Body of pancreas (tissue), 4 donors: ENCODE measurements around the gene CENATAC. TPM values are rescaled to one million over a fixed set of nuclear protein-coding genes. Genes with fewer than 3 reads are reported as not detected.

Experiments used
- ATAC-seq: fragments of 150-250 bp; one replicate; pipeline ENCODE4 v1.9.1; 2016
- DNase-seq, 4 donors: peaks; one replicate each; pipeline ENCODE4 v3.0.0-alpha.2; 2019
- H3K27ac ChIP-seq, 4 donors: fragments of 200-600 bp; sonication (generic); 1 replicate in 3 of 4; 2 replicates in 1 of 4; pipeline versions ENCODE4 v1.5.1 to v1.6.1; 2016 to 2019; ENCODE audit warnings: mild to moderate bottlenecking in 1 of 4, mixed read lengths in 1 of 4, moderate library complexity in 1 of 4
- H3K27me3 ChIP-seq, 2 donors: fragments of 200-600 bp; sonication (generic); one replicate each; pipeline ENCODE4 v1.6.0; 2016; ENCODE audit warnings: mild to moderate bottlenecking in 1 of 2
- H3K36me3 ChIP-seq, 2 donors: fragments of 200-600 bp; sonication (generic); replicated peaks in 1 of 2; 2 replicates each; pipeline ENCODE4 v1.5.1; 2016; ENCODE audit warnings: low read depth in 2 of 2; ENCODE audit not compliant: insufficient read depth in 1 of 2
- H3K4me1 ChIP-seq: fragments of 200-600 bp; sonication (generic); one replicate; pipeline ENCODE4 v1.6.0; 2016
- H3K4me3 ChIP-seq, 2 donors: fragments of 200-600 bp; sonication (generic); 1 replicate in 1 of 2; 2 replicates in 1 of 2; pipeline ENCODE4 v1.5.1; 2016 to 2019
- H3K9me3 ChIP-seq, 3 donors: fragments of 200-600 bp; sonication (generic); 1 replicate in 2 of 3; 2 replicates in 1 of 3; pipeline ENCODE4 v1.5.1; 2016
- POLR2A ChIP-seq, 3 donors: fragments of 450-650 bp; IDR thresholded peaks; one replicate each; pipeline ENCODE4 v1.6.1; 2016; ENCODE audit warnings: antibody characterized with exemption in 3 of 3, mild to moderate bottlenecking in 2 of 3
- WGBS, 2 donors: methylation state at CpG; one replicate each; pipeline ENCODE4 v1.1.5; 2017; 5-methylcytosine and 5-hydroxymethylcytosine counted together
- intact Hi-C: fragments of 100-400 bp; cut with DNase I; formaldehyde crosslinking; loops from one replicate; pipeline ENCODE4 v1.15.1; 2023
- total RNA-seq, 2 donors: library from RNA; depleted of rRNA; stranded (reverse); fragments of >200 nt; gene quantifications; one replicate each; pipeline ENCODE4 v1.1.0, GENCODE V29; 2016
- TF ChIP-seq, protein P1 (sequence below), 7 experiments: fragments of 450-650 bp in 4 of 7; fragments of 200-600 bp in 3 of 7; sonication (generic) in 3 of 7; IDR thresholded peaks; one replicate each; pipeline ENCODE4 v1.5.1; 2016 to 2019; ENCODE audit warnings: antibody characterized with exemption in 7 of 7

The CENATAC gene
- total RNA-seq, 2 donors from 2014 or later: 68.7 to 95.9 TPM

DNA sequence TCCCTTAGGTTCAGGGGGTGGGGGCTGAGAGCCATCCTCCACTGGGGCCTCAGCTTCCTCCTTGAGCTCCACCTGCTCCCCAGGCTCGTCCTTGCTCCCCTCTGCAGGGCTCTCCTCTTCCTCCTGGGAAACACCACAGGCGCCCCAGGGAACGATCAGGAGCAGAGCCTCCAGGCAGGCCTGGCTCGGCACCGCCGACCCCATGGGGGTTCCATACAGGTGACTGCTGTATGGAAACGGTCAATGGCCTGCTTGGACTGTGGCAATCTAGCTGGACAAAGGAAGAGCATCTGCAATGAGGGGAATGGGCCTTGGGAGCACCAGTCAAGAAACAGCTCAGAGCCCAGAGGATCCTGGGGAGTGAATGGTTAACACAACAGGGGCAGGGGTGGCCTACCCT, 51.1 kb downstream of the CENATAC start:
- TF ChIP-seq, protein P1, sequence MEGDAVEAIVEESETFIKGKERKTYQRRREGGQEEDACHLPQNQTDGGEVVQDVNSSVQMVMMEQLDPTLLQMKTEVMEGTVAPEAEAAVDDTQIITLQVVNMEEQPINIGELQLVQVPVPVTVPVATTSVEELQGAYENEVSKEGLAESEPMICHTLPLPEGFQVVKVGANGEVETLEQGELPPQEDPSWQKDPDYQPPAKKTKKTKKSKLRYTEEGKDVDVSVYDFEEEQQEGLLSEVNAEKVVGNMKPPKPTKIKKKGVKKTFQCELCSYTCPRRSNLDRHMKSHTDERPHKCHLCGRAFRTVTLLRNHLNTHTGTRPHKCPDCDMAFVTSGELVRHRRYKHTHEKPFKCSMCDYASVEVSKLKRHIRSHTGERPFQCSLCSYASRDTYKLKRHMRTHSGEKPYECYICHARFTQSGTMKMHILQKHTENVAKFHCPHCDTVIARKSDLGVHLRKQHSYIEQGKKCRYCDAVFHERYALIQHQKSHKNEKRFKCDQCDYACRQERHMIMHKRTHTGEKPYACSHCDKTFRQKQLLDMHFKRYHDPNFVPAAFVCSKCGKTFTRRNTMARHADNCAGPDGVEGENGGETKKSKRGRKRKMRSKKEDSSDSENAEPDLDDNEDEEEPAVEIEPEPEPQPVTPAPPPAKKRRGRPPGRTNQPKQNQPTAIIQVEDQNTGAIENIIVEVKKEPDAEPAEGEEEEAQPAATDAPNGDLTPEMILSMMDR (IDR thresholded peaks at IDR 0.05): no peak
- no peak for TF ChIP-seq POLR2A (IDR thresholded peaks at IDR 0.05)
- H3K9me3 ChIP-seq: no peaks in the 10 kb centered on the region
- intact Hi-C loops: no loop called here
- peaks cover 3% of the 10 kb centered on the region for H3K4me1 ChIP-seq
- H3K36me3 ChIP-seq: peaks cover 15 to 69% of the 10 kb centered on the region in 2 donors
- no peak overlapping the region for H3K27ac ChIP-seq
- H3K27me3 ChIP-seq: no peaks in the 10 kb centered on the region
- ATAC-seq: no peak
- no peak overlapping the region for H3K4me3 ChIP-seq
- WGBS, 2 donors: 75 to 87% methylated on average over 7 of the region's 7 CpGs
- no peak for DNase-seq

DNA sequence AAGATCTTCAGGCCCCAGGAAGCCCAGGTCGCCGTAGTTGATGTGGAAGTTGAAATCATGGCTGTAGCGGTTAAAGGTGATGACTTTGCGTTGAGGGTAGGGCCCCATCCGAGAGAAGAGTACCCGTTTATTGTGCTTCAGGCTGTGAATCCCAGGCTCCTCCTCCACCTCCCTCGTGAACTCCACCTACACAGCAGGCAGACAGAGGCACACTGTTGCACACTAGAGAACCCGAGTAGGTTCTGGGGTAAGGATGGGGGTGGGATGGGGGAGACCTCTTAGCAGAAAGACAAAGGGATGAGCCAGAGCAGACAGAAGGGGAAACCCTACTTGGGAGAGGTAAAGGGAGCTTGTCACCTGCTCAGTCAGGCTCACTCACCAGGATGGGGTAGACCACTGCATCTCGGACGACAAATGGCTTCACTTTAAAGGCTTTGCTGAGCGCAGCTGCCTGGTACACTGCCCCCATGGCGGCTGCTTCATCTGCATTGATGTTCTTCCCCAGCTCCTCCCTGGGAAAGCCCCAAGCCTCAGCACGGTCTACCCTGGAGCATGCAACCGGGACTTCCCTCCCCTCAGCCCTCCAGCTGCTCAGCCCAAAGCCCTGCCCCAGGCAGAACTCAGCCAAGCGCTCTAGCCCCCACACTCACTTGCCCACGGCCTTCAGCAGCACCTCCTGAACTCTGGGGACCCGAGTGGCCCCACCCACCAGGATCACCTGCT, 53.7 kb downstream of the CENATAC start:
- DNase-seq (no peak), ATAC-seq (no peak)
- whole genome bisulfite sequencing, 2 donors: 79% methylated on average over 17 of the region's 17 CpGs

DNA sequence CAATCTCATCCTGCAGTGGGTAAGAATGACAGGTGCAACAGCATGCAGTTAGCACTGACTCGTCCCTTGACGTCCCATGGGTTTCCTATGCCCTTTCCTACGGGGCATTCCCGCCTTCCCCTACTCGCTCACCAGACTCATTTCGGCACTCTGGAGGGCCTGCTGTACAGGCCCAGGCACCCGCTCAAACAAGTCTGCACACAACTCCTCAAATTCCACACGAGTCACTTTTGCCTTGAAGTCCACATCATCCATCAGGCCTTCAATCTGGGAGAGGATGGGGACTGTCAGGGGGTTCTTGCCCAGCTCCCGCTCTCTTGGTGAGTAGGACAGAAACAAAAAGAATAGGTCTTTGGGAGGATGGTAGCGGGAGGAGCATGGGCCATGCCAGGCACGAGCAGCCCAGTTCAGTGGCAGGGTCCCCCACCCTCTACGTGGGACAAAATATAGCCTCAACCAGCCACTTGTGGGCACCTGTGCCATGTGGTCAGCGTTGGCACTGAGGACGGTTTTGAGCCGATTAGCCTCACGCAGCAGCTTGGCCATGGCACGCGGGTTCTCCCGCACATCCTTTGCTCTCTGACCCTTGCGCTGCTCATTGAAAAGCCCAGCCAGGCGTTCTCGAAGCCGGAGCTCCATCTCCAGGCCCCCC, 54.4 kb downstream of the CENATAC start:
- Histone ChIP-seq H3K27ac (no peak overlapping the region), H3K27me3 (no peaks in the 10 kb centered on the region), H3K36me3 (peaks cover 15 to 54% of the 10 kb centered on the region in 2 donors), H3K4me1 (peaks cover 27% of the 10 kb centered on the region), H3K4me3 (no peak overlapping the region), H3K9me3 (no peaks in the 10 kb centered on the region)
- TF ChIP-seq POLR2A (IDR thresholded peaks at IDR 0.05): no peak
- TF ChIP-seq, protein P1 (IDR thresholded peaks at IDR 0.05): no peak
- intact Hi-C loops: no loop called here
- 81 to 88% methylated on average over 17 to 23 of the region's 23 CpGs for WGBS, 2 donors
- ATAC-seq (no peak), DNase-seq (no peak)

More for the DNA sequence above, 53.7 kb downstream of the CENATAC start:
- H3K27ac ChIP-seq: no peak overlapping the region
- H3K4me3 ChIP-seq: no peak overlapping the region
- H3K9me3 ChIP-seq: no peaks in the 10 kb centered on the region
- intact Hi-C loops: no loop called here
- H3K27me3 ChIP-seq: no peaks in the 10 kb centered on the region
- H3K36me3 ChIP-seq: peaks cover 15 to 58% of the 10 kb centered on the region in 2 donors
- peaks cover 27% of the 10 kb centered on the region for H3K4me1 ChIP-seq
- TF ChIP-seq, protein P1 (IDR thresholded peaks at IDR 0.05): no peak
- no peak for TF ChIP-seq POLR2A (IDR thresholded peaks at IDR 0.05)

DNA sequence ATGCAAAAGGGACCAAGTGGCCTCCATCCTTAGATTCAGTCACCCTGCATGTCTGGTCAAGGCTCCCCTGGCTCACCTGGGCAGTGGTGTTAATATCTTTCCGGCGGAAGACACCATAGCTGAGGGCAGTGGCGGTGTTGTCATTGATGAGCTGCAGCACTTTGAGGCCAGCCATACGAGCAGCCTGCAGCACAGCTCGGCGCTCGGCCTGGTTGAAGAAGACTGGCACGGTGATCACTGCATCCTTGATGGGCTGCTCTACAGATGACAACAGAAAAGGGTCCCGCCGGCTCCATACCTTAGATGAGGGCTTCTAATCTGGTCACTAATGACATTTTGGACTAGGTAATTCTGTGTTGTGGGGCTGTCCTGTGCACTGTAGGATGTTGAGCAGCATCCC, 56.5 kb downstream of the CENATAC start:
- Histone ChIP-seq H3K27me3 (no peaks in the 10 kb centered on the region), H3K4me1 (peaks cover 36% of the 10 kb centered on the region), H3K36me3 (peaks cover 7 to 34% of the 10 kb centered on the region in 2 donors), H3K27ac (no peak overlapping the region), H3K4me3 (no peak overlapping the region), H3K9me3 (no peaks in the 10 kb centered on the region)
- no peak for ATAC-seq
- TF ChIP-seq, protein P1 (IDR thresholded peaks at IDR 0.05): no peak
- TF ChIP-seq POLR2A (IDR thresholded peaks at IDR 0.05): no peak
- 65 to 77% methylated on average over 5 to 10 of the region's 10 CpGs for WGBS, 2 donors
- intact Hi-C loops: no loop called here
- DNase-seq: no peak
